C1 segment of cervical spinal cord (tissue), 14 donors: Measurements from ENCODE around the gene POLDIP2.

ENCODE experiments used
- DNase-seq, 14 donors: peaks; one replicate each; lab custom pipeline; 2025; lab: John Stamatoyannopoulos, UW

Gene POLDIP2, protein sequence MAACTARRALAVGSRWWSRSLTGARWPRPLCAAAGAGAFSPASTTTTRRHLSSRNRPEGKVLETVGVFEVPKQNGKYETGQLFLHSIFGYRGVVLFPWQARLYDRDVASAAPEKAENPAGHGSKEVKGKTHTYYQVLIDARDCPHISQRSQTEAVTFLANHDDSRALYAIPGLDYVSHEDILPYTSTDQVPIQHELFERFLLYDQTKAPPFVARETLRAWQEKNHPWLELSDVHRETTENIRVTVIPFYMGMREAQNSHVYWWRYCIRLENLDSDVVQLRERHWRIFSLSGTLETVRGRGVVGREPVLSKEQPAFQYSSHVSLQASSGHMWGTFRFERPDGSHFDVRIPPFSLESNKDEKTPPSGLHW

GRCh38 chr17:28357061-28357900 lies at the start of gene POLDIP2:
POLDIP2 (minus strand) TSS chr17:28357527; CDS start chr17:28357448, 79 bp downstream.
- DNase-seq: peak; percentile 88 to 98 (median 94)

- DNase-seq: no peak
Observed at GRCh38 chr17:28406473-28406814, 49.1 kb upstream of the POLDIP2 start.

DNA sequence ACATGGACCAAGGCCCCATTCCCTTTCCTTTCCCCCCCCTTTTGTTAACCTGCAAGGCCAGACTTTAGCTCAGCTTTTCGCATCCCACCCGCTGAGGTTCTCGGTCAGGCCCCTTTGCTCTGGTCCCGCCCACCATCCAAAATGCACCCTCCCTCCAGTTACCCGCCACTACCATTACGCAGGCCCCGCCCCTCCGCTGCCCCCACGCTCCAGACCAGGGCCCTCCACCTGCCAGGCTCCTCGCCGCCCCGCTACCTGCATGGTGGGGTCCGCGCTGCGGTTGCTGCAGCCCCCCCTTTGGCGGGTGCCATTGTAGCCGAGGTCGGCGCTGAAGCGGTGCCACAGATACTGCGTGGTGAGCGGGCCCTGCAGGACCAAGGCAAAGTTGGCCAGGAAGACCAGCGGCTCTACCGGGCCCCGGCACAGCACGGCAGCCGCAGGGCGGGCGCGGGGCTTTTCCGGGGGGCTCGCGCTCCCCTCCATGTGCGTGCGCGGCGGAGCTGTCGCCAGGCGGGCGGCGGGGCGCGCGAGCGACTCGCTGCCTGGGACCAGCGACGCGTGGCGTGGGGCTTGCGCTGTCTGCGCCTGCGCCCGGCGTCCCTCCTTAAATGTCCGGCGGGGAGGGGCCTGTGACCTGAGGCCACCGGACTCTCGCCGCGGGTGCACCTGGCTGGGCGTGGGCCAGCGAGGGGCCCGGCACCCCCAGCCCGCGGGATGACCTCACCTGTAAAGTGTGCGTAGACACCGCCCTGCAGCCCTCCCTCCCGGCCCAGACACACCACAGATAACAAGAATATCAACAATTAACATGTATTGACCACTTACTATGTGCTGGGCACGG lies 48.5 kb upstream of the POLDIP2 start, which contains the start of gene SLC46A1:
Gene SLC46A1 (minus strand): TSS at position 581 of the 841 bp plus-strand sequence. CDS start 98 bp downstream, at position 483.
- peak in 12 of 14 donors; percentile 18 to 76 (median 48) for DNase-seq

GRCh38 chr17:28404812-28405570 lies 47.7 kb upstream of the POLDIP2 start:
- DNase-seq: peak in 5 of 14 donors; percentile 24 to 59 (median 50)

- no peak for DNase-seq
Observed at GRCh38 chr17:28404461-28404811, 47.1 kb upstream of the POLDIP2 start.

DNA sequence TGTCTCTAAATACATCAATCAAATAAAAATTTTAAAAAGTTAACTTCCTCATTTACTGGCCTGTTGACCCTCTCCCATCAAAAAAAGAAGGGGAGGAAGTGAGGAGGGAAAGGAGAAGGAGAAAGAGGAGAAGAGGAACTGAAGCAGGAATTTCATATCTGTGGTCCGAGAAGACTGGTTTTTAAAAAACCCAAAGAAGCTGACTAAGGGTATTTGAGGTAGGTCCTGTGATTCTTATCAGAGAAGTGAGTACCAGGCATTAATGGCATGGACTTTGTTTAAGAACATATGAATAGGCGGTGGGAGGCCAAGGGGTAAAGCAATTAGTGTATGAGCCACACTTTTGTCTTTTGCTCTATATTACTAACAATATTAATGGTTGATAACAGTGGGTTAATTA lies 46.7 kb upstream of the POLDIP2 start:
- DNase-seq: no peak

- no peak for DNase-seq
Observed at GRCh38 chr17:28402844-28403243, 45.5 kb upstream of the POLDIP2 start.

GRCh38 chr17:28402224-28402630 lies 44.9 kb upstream of the POLDIP2 start:
- DNase-seq: no peak

- no peak for DNase-seq
Observed at GRCh38 chr17:28399808-28400207, 42.5 kb upstream of the POLDIP2 start.

DNA sequence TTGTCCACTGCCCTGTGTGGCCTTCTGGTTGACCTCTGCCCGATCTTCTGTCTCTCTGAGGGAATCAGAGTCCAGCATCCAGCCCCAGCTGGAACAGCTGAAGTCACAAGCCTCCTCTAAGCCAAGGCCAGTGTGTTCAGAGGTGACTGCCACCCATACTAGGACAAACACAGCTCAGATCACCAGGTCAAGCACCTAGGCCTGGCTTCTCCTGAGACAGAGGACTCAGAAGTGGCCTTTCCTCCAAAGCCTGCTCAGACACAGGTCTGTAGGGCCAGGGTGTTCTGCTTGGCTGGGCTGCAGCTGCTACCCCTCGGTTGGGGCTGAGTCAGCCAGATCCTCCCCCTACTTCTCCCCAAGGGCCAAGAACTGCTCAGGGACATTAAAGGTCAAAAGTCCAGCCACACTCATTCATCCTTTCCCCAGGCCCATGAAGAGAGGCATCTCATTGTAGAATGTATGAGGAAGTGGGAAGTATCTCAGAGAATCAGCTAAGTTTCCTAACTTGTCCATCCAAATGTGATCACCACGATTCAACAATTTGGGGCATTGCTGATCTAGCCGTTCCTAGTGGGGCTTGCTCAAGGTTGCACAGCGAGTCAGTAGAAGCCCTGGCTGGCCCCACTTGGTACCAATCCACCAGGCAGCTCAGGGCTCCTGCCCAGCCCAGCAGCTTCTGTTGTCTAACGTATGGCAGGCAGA lies 41.1 kb upstream of the POLDIP2 start:
- no peak for DNase-seq

DNA sequence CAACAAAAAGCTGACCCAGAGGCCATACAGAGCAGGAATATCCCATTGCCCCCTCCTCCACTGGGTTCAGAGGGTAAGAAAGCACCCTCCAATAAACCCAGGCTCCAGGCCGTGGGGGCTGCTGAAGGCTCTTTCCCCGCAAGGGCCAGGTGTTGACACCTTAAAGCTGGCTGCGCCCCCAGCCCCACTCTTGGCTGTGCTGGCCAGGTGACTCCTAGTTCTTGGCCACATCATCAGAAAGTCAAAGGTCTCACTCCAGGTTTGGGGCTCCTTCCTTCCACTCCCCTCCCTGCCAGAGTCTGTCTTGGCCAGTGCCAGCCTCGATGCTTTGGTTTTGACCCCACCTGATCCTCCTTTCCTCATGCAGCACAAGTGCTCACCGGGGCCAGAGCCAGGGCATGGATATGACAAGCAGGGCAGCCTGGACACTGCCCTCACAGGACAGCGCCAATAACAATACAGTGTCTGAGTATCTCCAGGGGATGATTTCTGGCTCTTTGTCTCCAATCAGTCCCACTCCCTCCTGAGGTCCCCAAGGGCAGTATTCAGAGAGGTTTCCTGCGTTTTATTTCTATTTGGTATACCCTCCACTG lies 40.5 kb upstream of the POLDIP2 start:
- DNase-seq: no peak

GRCh38 chr17:28397275-28397674 lies 39.9 kb upstream of the POLDIP2 start:
- no peak for DNase-seq

- no peak for DNase-seq
Observed at GRCh38 chr17:28396635-28397239, 39.4 kb upstream of the POLDIP2 start.

GRCh38 chr17:28395968-28396367 lies 38.6 kb upstream of the POLDIP2 start:
- DNase-seq: no peak

- no peak for DNase-seq
Observed at GRCh38 chr17:28395426-28395825, 38.1 kb upstream of the POLDIP2 start.

GRCh38 chr17:28394337-28395116 lies 37.2 kb upstream of the POLDIP2 start:
- DNase-seq: no peak

- DNase-seq: peak in 1 of 14 donors; percentile 46
Observed at GRCh38 chr17:28392491-28392890, 35.2 kb upstream of the POLDIP2 start.

DNA sequence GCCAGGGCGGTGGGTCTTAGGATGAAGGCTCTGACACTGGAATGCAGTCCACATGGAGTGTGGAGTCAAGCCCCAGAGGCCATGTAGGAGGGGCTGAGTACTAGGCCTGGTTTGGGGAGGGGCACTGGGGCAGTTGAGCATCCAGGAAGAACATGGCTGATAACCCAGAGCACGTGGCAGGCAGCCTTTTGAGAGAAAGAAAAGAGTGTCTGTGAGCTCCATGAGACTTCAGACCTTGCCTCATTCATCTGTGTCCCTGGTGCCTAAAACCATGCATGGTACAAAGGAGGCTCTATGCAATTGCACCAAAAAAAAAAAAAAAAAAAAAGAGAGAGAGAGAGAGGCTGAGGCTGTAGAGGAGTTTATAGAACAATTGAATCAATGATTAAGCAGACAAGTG lies 34.1 kb upstream of the POLDIP2 start:
- DNase-seq: no peak

GRCh38 chr17:28390984-28391383 lies 33.7 kb upstream of the POLDIP2 start:
- no peak for DNase-seq
